Epithelial cell of proximal tubule (primary cell): ENCODE results near the gene CP. TPM values are rescaled to one million over a fixed set of nuclear protein-coding genes. Genes with fewer than 3 reads are reported as not detected.
"Not testable (repeated sequence)": the region's sequence is repeated elsewhere in the genome, so short reads cannot be mapped to it uniquely, and the experiment has no call there.

Experiments
- DNase-seq: peaks from one replicate; pipeline ENCODE4 v3.0.0-alpha.2; 2011; ENCODE audit warnings: low read depth
- H3K4me3 ChIP-seq: 2 replicates; pipeline ENCODE4 v1.5.1; 2011; ENCODE audit warnings: low read depth, mild to moderate bottlenecking, low read length
- total RNA-seq: library from RNA; depleted of rRNA; stranded (reverse); fragments of >200 nt; gene quantifications from 2 replicates; pipeline ENCODE4 v1.2.3, GENCODE V29; 2015
- TF ChIP-seq, protein P1 (sequence below): conservative IDR thresholded peaks from 2 replicates; pipeline ENCODE4 v1.5.1; 2012; ENCODE audit warnings: low read depth, mild to moderate bottlenecking, low read length

CP gene
- total RNA-seq, 1 donor from 2014 or later = not detected

DNA sequence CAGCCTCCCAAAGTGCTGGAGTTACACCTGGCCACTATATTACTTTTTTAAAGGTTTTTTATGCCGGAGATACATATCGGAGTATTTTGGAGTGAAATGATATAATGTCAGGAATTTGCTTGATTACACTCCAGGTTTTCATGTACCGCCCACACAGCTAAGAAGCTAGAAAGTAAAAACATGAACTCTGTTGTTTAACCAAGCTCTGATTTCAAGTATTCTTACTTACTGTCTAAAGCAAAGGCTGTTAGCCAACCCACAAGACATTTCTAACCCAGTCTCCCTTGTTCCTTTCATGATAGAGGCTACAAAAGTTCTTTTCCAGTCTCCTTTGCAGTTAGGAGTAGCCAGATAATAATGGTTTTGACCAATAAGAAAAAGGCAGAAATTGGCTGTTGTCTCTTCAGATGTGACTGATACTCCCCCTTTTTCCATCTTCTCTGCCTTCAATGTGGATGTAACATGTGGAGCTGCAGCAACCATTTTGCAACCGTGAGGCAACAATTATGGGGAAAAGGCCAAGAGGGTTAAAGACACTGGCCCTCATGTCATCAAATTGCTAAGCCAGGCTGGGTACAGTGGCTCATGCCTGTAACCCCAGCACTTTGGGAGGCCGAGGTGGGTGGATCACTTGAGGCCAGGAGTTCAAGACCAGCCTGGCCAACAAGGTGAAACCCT, 6.1 kb upstream of the CP start:
- H3K4me3 ChIP-seq = no peak overlapping the region
- TF ChIP-seq, protein P1, sequence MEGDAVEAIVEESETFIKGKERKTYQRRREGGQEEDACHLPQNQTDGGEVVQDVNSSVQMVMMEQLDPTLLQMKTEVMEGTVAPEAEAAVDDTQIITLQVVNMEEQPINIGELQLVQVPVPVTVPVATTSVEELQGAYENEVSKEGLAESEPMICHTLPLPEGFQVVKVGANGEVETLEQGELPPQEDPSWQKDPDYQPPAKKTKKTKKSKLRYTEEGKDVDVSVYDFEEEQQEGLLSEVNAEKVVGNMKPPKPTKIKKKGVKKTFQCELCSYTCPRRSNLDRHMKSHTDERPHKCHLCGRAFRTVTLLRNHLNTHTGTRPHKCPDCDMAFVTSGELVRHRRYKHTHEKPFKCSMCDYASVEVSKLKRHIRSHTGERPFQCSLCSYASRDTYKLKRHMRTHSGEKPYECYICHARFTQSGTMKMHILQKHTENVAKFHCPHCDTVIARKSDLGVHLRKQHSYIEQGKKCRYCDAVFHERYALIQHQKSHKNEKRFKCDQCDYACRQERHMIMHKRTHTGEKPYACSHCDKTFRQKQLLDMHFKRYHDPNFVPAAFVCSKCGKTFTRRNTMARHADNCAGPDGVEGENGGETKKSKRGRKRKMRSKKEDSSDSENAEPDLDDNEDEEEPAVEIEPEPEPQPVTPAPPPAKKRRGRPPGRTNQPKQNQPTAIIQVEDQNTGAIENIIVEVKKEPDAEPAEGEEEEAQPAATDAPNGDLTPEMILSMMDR = no peak
- no peak for DNase-seq

DNA sequence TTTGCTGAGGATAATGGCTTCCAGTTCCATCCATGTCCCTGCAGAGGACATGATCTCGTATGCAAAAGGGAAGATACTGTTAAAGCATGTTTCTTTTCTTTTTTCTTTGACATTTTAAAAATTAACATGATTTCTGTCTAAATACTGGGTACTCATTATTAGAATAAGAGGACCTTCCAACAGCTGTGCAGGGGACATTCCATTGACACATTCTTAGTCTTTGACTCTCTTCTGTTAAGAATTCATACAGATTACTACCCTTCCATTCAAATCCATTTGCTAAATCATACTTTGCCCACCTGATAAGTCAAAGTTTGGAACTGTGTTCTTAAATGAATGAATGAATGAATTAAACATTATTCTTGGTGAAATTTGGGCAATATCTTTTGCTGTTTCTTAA, 5.1 kb upstream of the CP start:
- DNase-seq = no peak
- TF ChIP-seq, protein P1 = no peak
- H3K4me3 ChIP-seq = no peak overlapping the region

DNA sequence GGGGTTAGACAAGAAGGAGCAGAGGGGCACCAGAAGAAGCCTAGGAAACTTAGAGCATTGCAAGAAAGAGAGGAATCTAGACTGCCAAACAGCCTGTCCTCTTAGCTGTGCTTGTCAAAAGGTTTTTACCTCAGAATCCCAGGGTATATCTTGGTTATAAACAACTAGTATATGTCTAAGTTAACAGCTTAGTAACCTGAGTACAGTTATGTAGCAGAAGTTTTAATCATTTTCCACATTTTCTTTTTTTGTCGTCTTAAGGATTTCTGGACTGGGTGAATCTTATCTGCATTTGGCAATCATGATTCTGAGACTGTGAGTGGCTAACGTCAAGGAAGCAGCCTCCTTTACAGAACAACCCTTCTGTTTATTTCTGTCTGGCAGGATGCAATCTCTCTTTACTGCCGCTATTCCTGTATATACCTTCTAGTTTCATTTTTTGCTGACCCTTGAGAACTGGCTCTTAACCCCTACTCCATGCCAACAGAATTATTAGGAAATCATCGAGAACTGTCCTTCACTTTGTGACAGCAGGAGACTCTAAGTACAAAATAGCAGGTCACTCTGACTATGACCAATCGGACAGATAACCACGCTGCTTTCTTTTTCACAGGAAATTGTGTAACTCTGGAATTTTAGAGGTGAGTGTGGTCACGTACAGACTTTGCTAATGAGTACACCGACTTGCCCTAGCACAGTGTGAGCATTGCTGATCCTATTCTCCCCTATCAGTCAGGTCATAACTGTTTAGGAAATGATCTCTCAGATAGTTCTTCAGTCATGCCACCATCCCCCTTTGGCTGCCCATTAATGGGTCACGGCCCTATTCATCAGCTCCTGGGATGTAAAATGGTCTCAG, 3.3 kb upstream of the CP start:
- TF ChIP-seq, protein P1 = no peak
- H3K4me3 ChIP-seq = peak overlapping the region; percentile 38

DNA sequence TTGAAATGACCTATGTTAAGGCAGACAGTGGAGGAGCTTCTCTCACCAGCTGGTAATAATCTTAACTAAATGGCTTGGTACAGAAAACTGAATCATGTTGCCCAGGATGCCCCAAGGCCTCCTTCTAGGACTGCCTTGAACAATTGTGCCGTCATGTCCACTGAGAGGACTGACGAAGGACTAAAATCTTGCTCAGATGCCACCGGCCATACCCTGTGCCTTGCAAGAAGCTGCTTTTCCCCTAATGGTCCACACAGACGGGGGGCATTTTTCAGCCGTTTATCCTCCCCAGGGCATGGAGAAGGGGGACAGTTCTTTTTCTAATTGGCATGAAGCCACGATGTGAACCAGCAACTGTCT, 1.8 kb upstream of the CP start:
- TF ChIP-seq, protein P1 = no peak

More for the DNA sequence above, 3.3 kb upstream of the CP start:
- DNase-seq = peak; percentile 98

DNA sequence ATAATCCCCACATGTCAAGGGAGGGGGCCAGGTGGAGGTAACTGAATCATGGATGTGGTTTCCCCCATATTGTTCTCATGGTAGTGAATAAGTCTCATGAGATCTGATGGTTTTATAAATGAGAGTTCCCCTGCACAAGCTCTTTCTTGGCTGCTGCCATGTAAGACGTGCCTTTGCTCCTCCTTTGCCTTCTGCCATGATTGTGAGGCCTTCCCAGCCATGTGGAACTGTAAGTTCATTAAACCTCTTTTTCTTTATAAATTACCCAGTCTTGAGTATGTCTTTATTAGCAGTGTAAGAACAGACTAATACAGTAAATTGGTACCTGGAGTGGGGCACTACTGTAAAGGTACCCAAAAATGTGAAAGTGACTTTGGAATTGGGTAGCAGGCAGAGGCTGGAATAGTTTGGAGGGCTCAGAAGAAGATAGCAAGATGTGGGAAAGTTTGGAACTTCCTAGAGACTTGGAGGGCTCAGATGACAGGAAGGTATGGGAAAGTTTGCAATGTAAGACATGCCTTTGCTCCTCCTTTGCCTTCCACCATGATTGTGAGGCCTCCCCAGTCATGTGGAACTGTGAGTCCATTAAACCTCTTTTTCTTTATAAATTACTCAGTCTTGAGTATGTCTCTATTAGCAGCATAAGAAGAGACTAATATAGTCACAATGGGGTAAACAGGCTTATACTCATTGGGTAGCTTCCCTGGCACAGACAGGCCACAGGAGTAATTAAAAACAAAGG, 2.1 kb downstream of the CP start:
- DNase-seq, H3K4me3 ChIP-seq: not testable (repeated sequence)

More for the DNA sequence above, 1.8 kb upstream of the CP start:
- no peak overlapping the region for H3K4me3 ChIP-seq
- DNase-seq = no peak

DNA sequence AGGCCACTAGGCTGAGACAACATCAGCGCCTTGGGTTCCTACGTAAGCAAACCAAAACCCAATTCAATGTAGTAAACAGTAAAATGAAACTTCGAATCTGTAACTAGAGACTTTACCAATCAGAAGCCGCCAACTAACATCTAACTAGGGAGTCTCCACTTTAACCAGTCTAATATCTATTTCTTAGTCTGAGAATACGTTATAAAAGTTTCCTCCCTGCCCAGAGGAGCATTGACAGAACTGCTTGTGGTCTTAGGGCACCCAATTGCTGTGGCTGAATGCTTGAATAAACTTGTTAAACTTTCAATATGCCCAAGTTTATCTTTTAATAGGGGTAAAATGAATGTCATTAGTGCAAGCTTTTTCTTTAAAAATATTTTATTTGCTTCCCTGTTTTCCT, 4.3 kb downstream of the CP start:
- DNase-seq = no peak
- no peak overlapping the region for H3K4me3 ChIP-seq
- TF ChIP-seq, protein P1 = no peak

DNA sequence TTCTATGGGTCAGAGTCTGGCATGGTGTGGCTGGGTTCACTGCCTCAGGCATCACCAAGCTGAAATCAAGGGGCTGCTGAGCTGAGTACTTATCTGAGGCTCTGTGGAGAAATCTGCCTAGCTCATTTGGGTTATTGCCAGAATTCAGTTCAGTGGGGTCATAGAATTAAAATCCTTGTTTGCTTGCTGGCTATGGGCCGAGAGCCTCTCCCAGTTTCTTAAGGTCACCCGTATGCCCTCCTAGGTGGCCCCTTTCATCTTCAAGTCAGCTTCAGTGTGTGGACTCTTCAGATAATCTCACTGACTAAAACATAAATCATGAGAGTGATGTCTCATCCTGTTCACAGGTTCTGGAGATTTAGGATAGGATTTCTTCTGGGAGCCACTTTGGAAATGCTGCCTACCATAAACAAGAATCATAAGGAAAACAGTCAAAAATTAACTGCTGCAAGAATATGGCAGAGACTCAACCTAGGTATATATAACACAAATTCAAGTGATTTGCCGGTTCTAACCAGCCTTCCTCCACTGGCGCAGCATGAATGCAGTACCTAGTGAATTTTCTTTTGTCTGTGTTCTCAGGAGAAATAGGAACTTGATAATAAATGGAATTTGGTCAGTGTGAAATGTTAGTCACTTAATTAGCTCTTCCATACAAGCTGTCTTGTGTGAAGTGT, 5.3 kb downstream of the CP start:
- TF ChIP-seq, protein P1 = no peak
- no peak overlapping the region for H3K4me3 ChIP-seq
- DNase-seq = no peak
